ENCODE measurements around the gene NLE1.

DNA sequence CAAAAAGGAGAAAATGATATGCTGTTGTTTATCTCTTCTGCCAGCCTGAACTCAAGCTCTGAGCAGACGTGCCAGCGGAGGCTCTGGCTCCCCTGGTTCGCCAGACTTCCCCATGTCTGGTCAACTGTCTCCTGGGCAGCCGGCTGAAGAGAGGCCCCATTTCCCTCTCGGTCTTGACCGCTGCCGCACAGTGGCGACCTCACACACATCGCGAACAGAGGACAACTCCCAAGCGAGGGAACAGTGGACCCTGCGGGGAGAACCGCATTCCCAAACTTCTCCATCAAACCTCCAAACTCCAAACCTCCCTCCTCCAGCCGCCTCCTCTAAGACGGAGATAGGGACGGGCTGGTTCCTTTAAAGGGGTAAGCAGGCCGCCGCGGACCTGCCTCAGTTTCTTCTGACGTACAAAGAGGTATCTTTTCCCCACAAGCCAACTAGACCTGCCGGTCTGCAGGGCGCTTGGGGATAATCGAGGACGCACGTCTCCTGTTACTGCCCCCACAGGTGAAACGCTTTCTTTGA, 53.7 kb downstream of the NLE1 start:
- no peak for TF ChIP-seq EZH2phosphoT487 (IDR thresholded peaks at IDR 0.05; ENCODE audit: borderline replicate concordance, low read depth)
- TF ChIP-seq, protein P1, sequence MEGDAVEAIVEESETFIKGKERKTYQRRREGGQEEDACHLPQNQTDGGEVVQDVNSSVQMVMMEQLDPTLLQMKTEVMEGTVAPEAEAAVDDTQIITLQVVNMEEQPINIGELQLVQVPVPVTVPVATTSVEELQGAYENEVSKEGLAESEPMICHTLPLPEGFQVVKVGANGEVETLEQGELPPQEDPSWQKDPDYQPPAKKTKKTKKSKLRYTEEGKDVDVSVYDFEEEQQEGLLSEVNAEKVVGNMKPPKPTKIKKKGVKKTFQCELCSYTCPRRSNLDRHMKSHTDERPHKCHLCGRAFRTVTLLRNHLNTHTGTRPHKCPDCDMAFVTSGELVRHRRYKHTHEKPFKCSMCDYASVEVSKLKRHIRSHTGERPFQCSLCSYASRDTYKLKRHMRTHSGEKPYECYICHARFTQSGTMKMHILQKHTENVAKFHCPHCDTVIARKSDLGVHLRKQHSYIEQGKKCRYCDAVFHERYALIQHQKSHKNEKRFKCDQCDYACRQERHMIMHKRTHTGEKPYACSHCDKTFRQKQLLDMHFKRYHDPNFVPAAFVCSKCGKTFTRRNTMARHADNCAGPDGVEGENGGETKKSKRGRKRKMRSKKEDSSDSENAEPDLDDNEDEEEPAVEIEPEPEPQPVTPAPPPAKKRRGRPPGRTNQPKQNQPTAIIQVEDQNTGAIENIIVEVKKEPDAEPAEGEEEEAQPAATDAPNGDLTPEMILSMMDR (IDR thresholded peaks at IDR 0.05), result no peak
- no peak for TF ChIP-seq JUND (IDR thresholded peaks at IDR 0.05)
- TF ChIP-seq FOXM1 (IDR thresholded peaks at IDR 0.05; ENCODE audit: low read depth), result no peak
- TF ChIP-seq EP300 (IDR thresholded peaks at IDR 0.05; ENCODE audit: borderline replicate concordance in 1 of 2, low read depth in 1 of 2, low read length in 1 of 2), result no peak

Data from SK-N-SH (cell line).